Activated naive CD8-positive, alpha-beta T cell treated with anti-CD3 and anti-CD28 coated beads, Interleukin-2, amount 10 ng/mL, durations not matched to agents 7 days and 5 days (primary cell): ENCODE measurements around the gene ASL. TPM values are rescaled to one million over a fixed set of nuclear protein-coding genes. Genes with fewer than 3 reads are reported as not detected.
A peak's percentile ranks its signal among the peaks of the same experiment; 100 is the strongest.
"Not testable (repeated sequence)": the region's sequence is repeated elsewhere in the genome, so short reads cannot be mapped to it uniquely, and the experiment has no call there.

Experiments used
- ATAC-seq: fragments of 150-1000 bp; cut with Tn5 transposase; one replicate; pipeline ENCODE4 v1.10.0; 2021; ENCODE audit warnings: low read depth, moderate library complexity
- POLR2A ChIA-PET: fragments of 350-600 bp; sonication (Branson Sonifier 250); formaldehyde crosslinking; loops from one replicate; lab custom pipeline; 2021; ENCODE audit warnings: antibody characterized with exemption; lab: Charles Lee
- DNase-seq: peaks from one replicate; pipeline ENCODE4 v3.0.0; 2021
- H3K27ac Mint-ChIP-seq: one replicate; pipeline ENCODE4 v1.8.0; 2022; ENCODE audit warnings: mild to moderate bottlenecking, mixed read lengths
- H3K27me3 Mint-ChIP-seq: one replicate; pipeline ENCODE4 v1.8.0; 2022; ENCODE audit warnings: mild to moderate bottlenecking, moderate library complexity, mixed read lengths
- H3K36me3 Mint-ChIP-seq: one replicate; pipeline ENCODE4 v1.8.0; 2021; ENCODE audit warnings: mild to moderate bottlenecking, mixed read lengths
- H3K4me1 Mint-ChIP-seq: one replicate; pipeline ENCODE4 v1.8.0; 2021; ENCODE audit warnings: mixed read lengths
- H3K4me3 Mint-ChIP-seq: one replicate; pipeline ENCODE4 v1.8.0; 2022; ENCODE audit warnings: mild to moderate bottlenecking, moderate library complexity, mixed read lengths
- H3K9me3 Mint-ChIP-seq: one replicate; pipeline ENCODE4 v1.8.0; 2021; ENCODE audit warnings: mixed read lengths
- total RNA-seq, 2 experiments: library from RNA; stranded (reverse); gene quantifications; one replicate each; pipeline ENCODE4 v1.2.3, GENCODE V29; 2021

ASL gene
- total RNA-seq, 2 experiments from 2014 or later, result 27.0 to 28.8 TPM

GRCh38 chr7:66050990-66051448 lies 24.6 kb upstream of the ASL start:
- no peaks in the 10 kb centered on the region for H3K27me3 Mint-ChIP-seq
- POLR2A ChIA-PET, result no interaction called here
- no peak for ATAC-seq
- no peaks in the 10 kb centered on the region for H3K4me1 Mint-ChIP-seq
- no peaks in the 10 kb centered on the region for H3K9me3 Mint-ChIP-seq
- no peak overlapping the region for H3K27ac Mint-ChIP-seq
- no peaks in the 10 kb centered on the region for H3K36me3 Mint-ChIP-seq
- no peak overlapping the region for H3K4me3 Mint-ChIP-seq
- no peak for DNase-seq

- Mint-ChIP-seq H3K9me3 (no peaks in the 10 kb centered on the region), H3K36me3 (no peaks in the 10 kb centered on the region), H3K27me3 (no peaks in the 10 kb centered on the region), H3K27ac (no peak overlapping the region), H3K4me1 (no peaks in the 10 kb centered on the region), H3K4me3 (no peak overlapping the region)
- ATAC-seq, result no peak
- POLR2A ChIA-PET, result no interaction called here
- no peak for DNase-seq
These were observed 23.2 kb upstream of the ASL start for GRCh38 chr7:66052447-66052846.

GRCh38 chr7:66054063-66054462 lies 21.6 kb upstream of the ASL start:
- H3K4me3 Mint-ChIP-seq, result no peak overlapping the region
- DNase-seq (no peak), ATAC-seq (no peak)
- POLR2A ChIA-PET, result no interaction called here
- H3K9me3 Mint-ChIP-seq, result no peaks in the 10 kb centered on the region
- no peaks in the 10 kb centered on the region for H3K27me3 Mint-ChIP-seq
- H3K36me3 Mint-ChIP-seq, result no peaks in the 10 kb centered on the region
- H3K27ac Mint-ChIP-seq, result no peak overlapping the region
- H3K4me1 Mint-ChIP-seq, result no peaks in the 10 kb centered on the region

GRCh38 chr7:66055321-66055956 lies 20.2 kb upstream of the ASL start:
- no peak overlapping the region for H3K27ac Mint-ChIP-seq
- ATAC-seq, result no peak

GRCh38 chr7:66060796-66061195 lies 14.8 kb upstream of the ASL start:
- no peaks in the 10 kb centered on the region for H3K36me3 Mint-ChIP-seq
- H3K4me1 Mint-ChIP-seq, result no peaks in the 10 kb centered on the region
- POLR2A ChIA-PET, result no interaction called here
- no peak overlapping the region for H3K4me3 Mint-ChIP-seq
- DNase-seq (no peak), ATAC-seq (no peak)
- H3K9me3 Mint-ChIP-seq, result no peaks in the 10 kb centered on the region
- H3K27ac Mint-ChIP-seq, result no peak overlapping the region
- no peaks in the 10 kb centered on the region for H3K27me3 Mint-ChIP-seq

More at GRCh38 chr7:66055321-66055956, 20.2 kb upstream of the ASL start:
- POLR2A ChIA-PET, result no interaction called here
- Mint-ChIP-seq H3K36me3 (no peaks in the 10 kb centered on the region), H3K27me3 (no peaks in the 10 kb centered on the region), H3K4me1 (no peaks in the 10 kb centered on the region), H3K4me3 (no peak overlapping the region), H3K9me3 (no peaks in the 10 kb centered on the region)
- no peak for DNase-seq

GRCh38 chr7:66069732-66070131 lies 5.9 kb upstream of the ASL start:
- POLR2A ChIA-PET, result no interaction called here
- no peak overlapping the region for H3K4me3 Mint-ChIP-seq
- no peak for ATAC-seq
- DNase-seq, result no peak
- H3K27me3 Mint-ChIP-seq, result peaks cover 3% of the 10 kb centered on the region
- no peak overlapping the region for H3K27ac Mint-ChIP-seq
- no peaks in the 10 kb centered on the region for H3K9me3 Mint-ChIP-seq
- no peaks in the 10 kb centered on the region for H3K4me1 Mint-ChIP-seq
- no peaks in the 10 kb centered on the region for H3K36me3 Mint-ChIP-seq

- Mint-ChIP-seq H3K4me1 (peaks cover 1% of the 10 kb centered on the region), H3K9me3 (no peaks in the 10 kb centered on the region), H3K36me3 (no peaks in the 10 kb centered on the region), H3K27ac (no peak overlapping the region), H3K4me3 (no peak overlapping the region), H3K27me3 (peaks cover 3% of the 10 kb centered on the region)
- ATAC-seq, result no peak
- DNase-seq, result no peak
- POLR2A ChIA-PET, result no interaction called here
These were observed 5.4 kb upstream of the ASL start for GRCh38 chr7:66070222-66070621.

GRCh38 chr7:66072208-66072607 lies 3.4 kb upstream of the ASL start:
- H3K4me1 Mint-ChIP-seq, result peaks cover 12% of the 10 kb centered on the region
- ATAC-seq, H3K27me3 Mint-ChIP-seq, H3K4me3 Mint-ChIP-seq, POLR2A ChIA-PET, H3K27ac Mint-ChIP-seq, DNase-seq, H3K36me3 Mint-ChIP-seq, H3K9me3 Mint-ChIP-seq: not testable (repeated sequence)

GRCh38 chr7:66076462-66077329 lies 1.1 kb downstream of the ASL start:
- POLR2A ChIA-PET, result interaction anchor here (4.0 kb wide), 1 partner anchor 38 kb away, joined by 21 read pairs; the partner anchor contains the start of gene CRCP
- Mint-ChIP-seq H3K27me3 (no peaks in the 10 kb centered on the region), H3K36me3 (peaks cover 2% of the 10 kb centered on the region), H3K4me1 (peaks cover 12% of the 10 kb centered on the region), H3K4me3 (peak overlapping the region; percentile 95), H3K27ac (peak overlapping the region; percentile 45), H3K9me3 (no peaks in the 10 kb centered on the region)
- DNase-seq (no peak), ATAC-seq (no peak)

- ATAC-seq, result no peak
- H3K9me3 Mint-ChIP-seq, result no peaks in the 10 kb centered on the region
- no peak for DNase-seq
- peaks cover 12% of the 10 kb centered on the region for H3K4me1 Mint-ChIP-seq
- peaks cover 2% of the 10 kb centered on the region for H3K36me3 Mint-ChIP-seq
- POLR2A ChIA-PET, result interaction anchor here (4.0 kb wide), 1 partner anchor 37 kb away, joined by 21 read pairs; the partner anchor contains the start of gene CRCP
- no peak overlapping the region for H3K4me3 Mint-ChIP-seq
- no peak overlapping the region for H3K27ac Mint-ChIP-seq
- H3K27me3 Mint-ChIP-seq, result no peaks in the 10 kb centered on the region
These were observed 2.4 kb downstream of the ASL start for GRCh38 chr7:66078067-66078466.

- no peak overlapping the region for H3K27ac Mint-ChIP-seq
- H3K9me3 Mint-ChIP-seq, result no peaks in the 10 kb centered on the region
- no peak overlapping the region for H3K4me3 Mint-ChIP-seq
- POLR2A ChIA-PET, result no interaction called here
- peaks cover 1% of the 10 kb centered on the region for H3K4me1 Mint-ChIP-seq
- ATAC-seq (no peak), DNase-seq (no peak)
- peaks cover 2% of the 10 kb centered on the region for H3K36me3 Mint-ChIP-seq
- H3K27me3 Mint-ChIP-seq, result no peaks in the 10 kb centered on the region
These were observed 6.5 kb downstream of the ASL start for GRCh38 chr7:66082083-66082482.

GRCh38 chr7:66082886-66083415 lies 7.3 kb downstream of the ASL start:
- H3K9me3 Mint-ChIP-seq, result no peaks in the 10 kb centered on the region
- peaks cover 2% of the 10 kb centered on the region for H3K36me3 Mint-ChIP-seq
- no peak overlapping the region for H3K27ac Mint-ChIP-seq
- POLR2A ChIA-PET, result no interaction called here
- H3K4me1 Mint-ChIP-seq, result no peaks in the 10 kb centered on the region
- H3K4me3 Mint-ChIP-seq, result no peak overlapping the region
- ATAC-seq (no peak), DNase-seq (no peak)
- no peaks in the 10 kb centered on the region for H3K27me3 Mint-ChIP-seq

- no peak for ATAC-seq
- Mint-ChIP-seq H3K27me3 (no peaks in the 10 kb centered on the region), H3K4me3 (no peak overlapping the region), H3K36me3 (peaks cover 2% of the 10 kb centered on the region), H3K4me1 (no peaks in the 10 kb centered on the region), H3K27ac (no peak overlapping the region), H3K9me3 (no peaks in the 10 kb centered on the region)
- DNase-seq, result no peak
- POLR2A ChIA-PET, result no interaction called here
These were observed 8.1 kb downstream of the ASL start for GRCh38 chr7:66083677-66084076.
